ENCODE results near the gene TSNAX.

The TSNAX gene

DNA sequence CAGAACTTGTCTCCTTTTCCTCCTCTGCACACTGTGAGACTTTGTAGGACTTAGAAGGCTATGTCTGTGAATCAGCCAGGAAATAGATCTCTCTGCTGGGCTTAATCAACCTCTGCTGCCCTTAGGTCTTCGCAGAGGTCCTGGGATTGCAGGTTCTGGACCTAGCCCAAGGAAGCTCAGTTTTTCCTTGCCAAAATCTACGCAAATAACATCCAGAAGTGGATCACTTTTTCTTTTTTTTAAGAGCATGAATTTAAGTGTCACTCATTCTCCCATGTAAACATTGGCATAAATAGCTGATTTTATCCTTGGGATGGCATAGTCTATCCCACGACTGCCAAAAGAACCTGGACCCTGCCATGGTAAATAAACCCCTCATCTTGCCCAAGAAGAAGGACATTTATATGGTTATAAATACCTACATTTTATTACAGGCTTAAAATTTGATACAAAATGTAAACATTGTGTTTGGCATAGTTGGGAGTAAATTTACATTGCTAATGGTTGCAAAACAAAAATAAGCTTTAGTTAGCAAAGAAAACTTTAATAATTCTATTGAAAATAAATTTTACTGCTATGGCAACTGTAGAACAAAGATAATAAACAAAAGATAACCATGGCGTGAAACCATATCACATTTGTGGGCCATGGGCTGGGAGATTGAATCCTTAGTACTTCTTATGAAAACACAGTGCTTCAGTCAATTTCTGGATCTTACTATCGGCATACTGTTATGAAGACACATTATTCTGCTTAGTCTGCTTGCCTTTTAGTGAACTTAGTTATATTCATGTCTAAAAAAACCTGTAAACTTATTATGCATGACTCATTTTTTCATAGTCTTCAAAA lies 73.6 kb downstream of the TSNAX start:
- DNase-seq (ENCODE audit: low read depth, low spot score): no peak

- no peak for DNase-seq (ENCODE audit: low read depth, low spot score)
Measured at GRCh38 chr1:231602673-231602984, 74.2 kb downstream of the TSNAX start.

DNA sequence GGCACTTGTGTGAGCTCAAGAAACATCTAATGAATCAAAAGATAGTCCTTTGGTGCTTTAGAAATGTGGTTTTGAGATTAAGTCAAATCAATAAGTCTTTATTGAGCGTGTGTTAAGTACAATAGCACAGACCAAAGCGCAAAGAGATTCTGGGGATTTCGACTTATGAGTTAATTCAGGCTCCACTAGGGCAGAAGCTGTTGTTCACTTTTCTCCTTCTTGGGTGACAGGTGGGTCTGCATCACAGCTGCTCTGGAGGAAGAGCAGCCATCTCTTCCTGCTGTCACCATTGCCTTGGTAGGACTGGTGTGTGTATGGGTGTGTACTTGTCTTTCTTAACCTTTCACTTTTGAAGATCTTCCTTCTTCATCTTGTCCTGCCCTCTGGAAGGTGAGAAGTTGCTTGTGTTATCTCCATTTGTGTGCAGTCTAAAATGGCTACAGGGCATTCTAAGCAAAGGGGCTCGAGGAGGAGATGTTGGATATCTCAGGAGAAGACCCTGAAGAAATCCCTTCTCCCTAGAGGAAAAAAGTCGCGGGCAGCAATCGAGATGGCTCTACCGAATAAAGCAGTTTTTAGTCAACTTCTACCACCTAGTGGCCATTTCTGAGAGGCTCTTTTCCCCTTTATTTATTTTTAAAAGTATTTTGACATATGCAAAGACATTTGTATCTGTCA lies 75.3 kb downstream of the TSNAX start:
- no peak for DNase-seq (ENCODE audit: low read depth, low spot score)

- no peak for DNase-seq (ENCODE audit: low read depth, low spot score)
Measured at GRCh38 chr1:231604276-231604621, 75.8 kb downstream of the TSNAX start.

DNA sequence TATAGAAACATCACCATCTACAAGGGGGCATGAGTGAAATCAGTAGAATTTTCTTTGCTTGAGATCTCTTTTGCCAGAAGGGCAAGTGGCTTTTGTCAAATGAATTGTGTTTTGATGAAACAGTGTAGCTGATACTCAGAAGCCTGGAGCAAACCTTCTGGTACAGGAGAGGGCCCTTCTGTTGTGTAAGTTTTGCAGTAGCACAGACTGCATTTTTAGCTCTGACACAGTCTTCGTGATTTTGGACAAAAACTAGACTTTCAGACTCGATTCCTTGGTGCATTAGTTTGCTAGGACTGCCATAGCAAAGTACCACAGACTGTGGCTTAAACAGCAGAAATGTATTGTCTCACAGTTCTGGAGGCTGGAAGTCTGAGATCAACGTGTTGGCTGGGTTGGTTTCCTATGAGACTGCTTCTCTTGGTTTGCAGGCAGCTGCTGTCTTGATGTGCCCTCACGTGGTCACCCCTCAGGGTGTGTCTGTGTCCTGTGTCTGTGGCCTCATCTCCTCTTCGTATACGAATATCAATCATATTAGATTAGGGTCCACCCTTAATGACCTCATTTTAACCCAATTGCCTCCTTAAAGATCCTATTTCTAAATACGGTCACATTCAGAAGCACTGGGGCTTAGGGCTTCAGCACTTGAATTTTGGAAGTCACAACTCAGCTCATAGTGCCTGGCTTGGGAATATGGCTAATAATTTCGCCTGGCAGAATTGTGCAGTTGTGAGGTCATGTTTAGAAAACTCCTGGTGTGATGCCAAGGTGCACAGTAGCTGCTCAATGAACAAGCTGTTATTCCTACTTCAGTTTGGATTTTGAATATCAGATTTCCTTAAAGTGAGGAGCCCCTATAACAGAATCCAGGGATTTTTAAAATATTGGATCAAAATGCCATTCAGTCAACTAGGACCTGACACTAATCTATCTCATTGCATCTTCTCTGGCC lies 77.0 kb downstream of the TSNAX start:
- DNase-seq (ENCODE audit: low read depth, low spot score): no peak

DNA sequence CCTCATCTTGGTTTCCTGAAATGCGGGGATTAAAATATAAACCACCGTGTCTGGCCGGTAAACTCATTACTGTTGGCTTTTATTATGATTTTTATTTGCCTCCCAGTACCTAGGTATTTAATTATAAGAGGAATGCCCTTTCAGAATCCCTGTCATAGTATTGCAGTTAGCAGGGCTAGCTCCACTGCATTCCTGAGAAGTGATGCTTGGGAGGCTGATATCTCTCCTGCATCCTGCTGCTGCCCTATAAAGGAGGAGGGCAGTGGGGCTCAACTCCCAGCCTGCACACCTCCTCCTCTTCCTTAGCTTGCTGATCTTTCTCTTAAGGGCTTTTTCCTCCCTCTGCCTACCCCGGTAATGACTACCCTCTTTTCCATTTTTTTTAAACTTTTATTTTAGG lies 78.2 kb downstream of the TSNAX start:
- no peak for DNase-seq (ENCODE audit: low read depth, low spot score)

- no peak for DNase-seq (ENCODE audit: low read depth, low spot score)
Measured at GRCh38 chr1:231610388-231610787, 81.9 kb downstream of the TSNAX start.

DNA sequence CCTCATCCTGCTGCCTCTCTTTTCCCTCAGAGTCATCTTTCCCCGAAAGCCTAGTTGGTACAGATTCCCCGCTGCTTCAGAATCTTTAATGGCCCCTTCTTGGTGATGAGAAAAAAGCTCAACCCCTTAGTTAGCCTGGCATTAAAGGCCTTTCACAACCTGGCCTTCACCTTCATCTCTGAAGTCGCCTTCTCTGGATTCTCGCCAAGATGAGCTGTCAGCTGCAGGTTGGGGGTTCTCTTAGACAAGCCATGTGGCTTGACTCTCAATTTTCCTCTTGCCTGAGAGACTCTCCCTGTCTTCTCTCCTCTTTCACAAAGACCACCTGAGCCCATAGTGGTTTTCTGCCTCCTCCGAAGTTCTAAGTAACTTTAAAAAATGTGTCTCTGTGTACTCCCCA lies 82.6 kb downstream of the TSNAX start:
- no peak for DNase-seq (ENCODE audit: low read depth, low spot score)

DNA sequence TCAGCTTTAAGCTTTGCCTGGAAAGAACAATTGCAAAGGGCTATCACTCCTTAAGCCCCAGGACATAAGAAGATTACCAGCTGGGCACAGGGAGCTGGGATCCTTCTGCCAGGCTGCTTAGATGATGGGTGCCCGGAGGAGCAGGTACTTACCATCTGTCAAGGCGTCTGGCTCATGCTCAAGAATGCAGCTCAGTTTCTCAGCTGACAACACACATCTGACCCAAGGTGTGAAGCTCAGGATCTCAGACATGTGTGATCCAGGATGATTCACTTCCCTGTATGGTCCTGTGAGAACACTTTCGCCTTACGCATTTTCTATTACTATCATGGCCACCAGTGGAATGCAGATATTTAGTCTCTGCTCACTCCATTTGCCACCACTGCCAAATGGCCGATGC lies 83.4 kb downstream of the TSNAX start:
- no peak for DNase-seq (ENCODE audit: low read depth, low spot score)

GRCh38 chr1:231612393-231613089 lies 84.1 kb downstream of the TSNAX start:
- DNase-seq (ENCODE audit: low read depth, low spot score): no peak

- DNase-seq (ENCODE audit: low read depth, low spot score): no peak
Measured at GRCh38 chr1:231613419-231614349, 85.2 kb downstream of the TSNAX start.
